Tibial nerve (tissue), 3 donors: ENCODE data around the gene GNGT1.

Experiments used
- EP300 ChIP-seq, 2 donors: sonication (generic); formaldehyde crosslinking; IDR thresholded peaks; one replicate each; pipeline ENCODE4 v1.6.1; 2017; ENCODE audit warnings: antibody characterized with exemption in 2 of 2, mild to moderate bottlenecking in 1 of 2
- POLR2A ChIP-seq, 2 donors: fragments of 450-650 bp; IDR thresholded peaks; one replicate each; pipeline ENCODE4 v1.6.1; 2017; ENCODE audit warnings: antibody characterized with exemption in 2 of 2, mild to moderate bottlenecking in 2 of 2, moderate library complexity in 2 of 2

DNA sequence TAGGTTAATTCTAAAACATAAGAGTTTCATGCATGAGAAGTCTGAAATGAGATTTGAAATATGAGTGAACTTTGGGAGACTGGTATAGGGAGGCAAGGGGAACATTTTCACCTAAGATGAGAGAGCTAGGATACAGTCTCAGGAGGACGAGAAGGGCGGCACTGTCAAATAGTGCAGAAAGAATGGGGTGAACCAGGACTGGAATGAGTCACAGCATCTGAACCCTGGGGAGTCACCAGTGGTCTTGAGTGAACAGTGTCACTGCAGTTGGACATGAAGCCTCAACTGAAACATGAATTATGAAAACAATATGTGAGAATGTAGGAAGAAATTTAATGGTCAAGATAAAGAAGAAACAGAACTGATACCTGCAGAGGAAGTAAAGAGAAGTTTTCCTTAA lies 48.9 kb downstream of the GNGT1 start:
- TF ChIP-seq POLR2A (IDR thresholded peaks at IDR 0.05) (no peak), EP300 (IDR thresholded peaks at IDR 0.05) (no peak)
